HFFc6 (cell line): ENCODE results near the gene NYNRIN. TPM values are rescaled to one million over a fixed set of nuclear protein-coding genes. Genes with fewer than 3 reads are reported as not detected.

Experiments
- DNase-seq: peaks from one replicate; pipeline ENCODE4 v3.0.0-alpha.2; 2018
- H3K27ac Mint-ChIP-seq: 2 replicates; pipeline ENCODE4 v1.8.0; 2020; ENCODE audit warnings: mild to moderate bottlenecking, mixed read lengths
- H3K27me3 Mint-ChIP-seq: 2 replicates; pipeline ENCODE4 v1.8.0; 2021; ENCODE audit warnings: mild to moderate bottlenecking, moderate library complexity, mixed read lengths; ENCODE audit not compliant: insufficient read depth
- H3K36me3 Mint-ChIP-seq: 2 replicates; pipeline ENCODE4 v1.8.0; 2021; ENCODE audit warnings: low read depth, mixed read lengths
- H3K4me1 Mint-ChIP-seq: 2 replicates; pipeline ENCODE4 v1.8.0; 2020; ENCODE audit warnings: low read depth, mixed read lengths
- H3K4me3 Mint-ChIP-seq: 2 replicates; pipeline ENCODE4 v1.8.0; 2020; ENCODE audit warnings: mild to moderate bottlenecking, moderate library complexity, mixed read lengths
- H3K9me3 Mint-ChIP-seq: 2 replicates; pipeline ENCODE4 v1.8.0; 2020; ENCODE audit warnings: mild to moderate bottlenecking, mixed read lengths
- total RNA-seq, 6 experiments: library from RNA; stranded (reverse); fragmentation: NEBNext Ultra II Directional; extraction: Animal tissue kit (Norgen Biotek cat#: 25700); gene quantifications; 2 replicates in 1 of 6; 3 replicates in 5 of 6; pipeline ENCODE4 v1.2.3, GENCODE V29; 2021
- TF ChIP-seq, protein P1 (sequence below): fragments of 200-600 bp; sonication (generic); IDR thresholded peaks from 2 replicates; pipeline ENCODE4 v1.5.0; 2021; ENCODE audit warnings: antibody characterized with exemption, mild to moderate bottlenecking

NYNRIN gene
- total RNA-seq, 6 experiments from 2014 or later: 3.9 to 6.3 (median 4.1) TPM

DNA sequence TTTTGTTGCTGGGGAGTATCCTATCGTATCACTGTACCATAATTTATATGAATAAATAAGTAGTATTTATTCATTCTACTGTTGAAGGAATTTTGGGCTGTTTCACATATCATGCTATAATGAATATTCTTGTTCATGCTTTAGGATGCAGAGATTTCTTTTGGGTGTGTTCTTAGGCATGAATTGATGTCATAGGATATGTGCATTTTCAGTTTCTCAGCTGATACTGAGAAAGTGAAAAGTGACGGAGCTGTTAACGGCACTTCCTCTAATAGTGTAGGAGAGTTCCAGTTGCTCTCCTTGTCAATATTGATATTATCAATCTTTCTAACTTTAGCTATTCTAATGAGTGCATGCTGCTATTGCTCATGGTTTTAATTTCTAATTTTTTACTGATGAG is 67.0 kb downstream of the NYNRIN start:
- H3K27ac Mint-ChIP-seq: no peak overlapping the region
- H3K4me1 Mint-ChIP-seq: peaks cover 6% of the 10 kb centered on the region; the same call in 1 of the 2 replicates
- no peaks in the 10 kb centered on the region for H3K27me3 Mint-ChIP-seq
- no peak for DNase-seq
- no peaks in the 10 kb centered on the region for H3K36me3 Mint-ChIP-seq
- TF ChIP-seq, protein P1, sequence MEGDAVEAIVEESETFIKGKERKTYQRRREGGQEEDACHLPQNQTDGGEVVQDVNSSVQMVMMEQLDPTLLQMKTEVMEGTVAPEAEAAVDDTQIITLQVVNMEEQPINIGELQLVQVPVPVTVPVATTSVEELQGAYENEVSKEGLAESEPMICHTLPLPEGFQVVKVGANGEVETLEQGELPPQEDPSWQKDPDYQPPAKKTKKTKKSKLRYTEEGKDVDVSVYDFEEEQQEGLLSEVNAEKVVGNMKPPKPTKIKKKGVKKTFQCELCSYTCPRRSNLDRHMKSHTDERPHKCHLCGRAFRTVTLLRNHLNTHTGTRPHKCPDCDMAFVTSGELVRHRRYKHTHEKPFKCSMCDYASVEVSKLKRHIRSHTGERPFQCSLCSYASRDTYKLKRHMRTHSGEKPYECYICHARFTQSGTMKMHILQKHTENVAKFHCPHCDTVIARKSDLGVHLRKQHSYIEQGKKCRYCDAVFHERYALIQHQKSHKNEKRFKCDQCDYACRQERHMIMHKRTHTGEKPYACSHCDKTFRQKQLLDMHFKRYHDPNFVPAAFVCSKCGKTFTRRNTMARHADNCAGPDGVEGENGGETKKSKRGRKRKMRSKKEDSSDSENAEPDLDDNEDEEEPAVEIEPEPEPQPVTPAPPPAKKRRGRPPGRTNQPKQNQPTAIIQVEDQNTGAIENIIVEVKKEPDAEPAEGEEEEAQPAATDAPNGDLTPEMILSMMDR: no peak
- H3K9me3 Mint-ChIP-seq: no peaks in the 10 kb centered on the region
- no peak overlapping the region for H3K4me3 Mint-ChIP-seq

Other genes with a start within 250 kb of the NYNRIN start
- gene IRF9, start 237.7 kb upstream of the NYNRIN start, total RNA-seq: 10 to 100 TPM; 23.6 to 38.8 (median 32.3) TPM
- 1 to 10 TPM; 2.9 to 3.9 (median 3.2) TPM for gene REC8, start 226.9 kb upstream of the NYNRIN start, total RNA-seq
- 10 to 100 TPM; 70.4 to 85.2 (median 79.4) TPM for gene IPO4, start 210.2 kb upstream of the NYNRIN start, total RNA-seq
- 10 to 100 TPM; 68.1 to 80.4 (median 71.0) TPM for gene TM9SF1, start 203.6 kb upstream of the NYNRIN start, total RNA-seq
- gene TSSK4, start 193.3 kb upstream of the NYNRIN start, total RNA-seq: under 1 TPM in 2 of 6 experiments, not detected in 4; 0.16 to 0.45 TPM
- gene CHMP4A, start 185.5 kb upstream of the NYNRIN start, total RNA-seq: 10 to 100 TPM; 32.4 to 41.1 (median 38.8) TPM
- gene MDP1, start 182.9 kb upstream of the NYNRIN start, total RNA-seq: 10 to 100 TPM in 5 of 6 experiments, 1 to 10 TPM in 1; 9.8 to 14.4 (median 12.3) TPM
- gene NEDD8, start 166.6 kb upstream of the NYNRIN start, total RNA-seq: 100 to 1,000 TPM; 309 to 401 (median 372) TPM
- 10 to 100 TPM; 70.6 to 76.7 (median 73.6) TPM for gene GMPR2, start 166.1 kb upstream of the NYNRIN start, total RNA-seq
- gene TINF2, start 156.4 kb upstream of the NYNRIN start, total RNA-seq: 10 to 100 TPM; 54.2 to 73.4 (median 67.5) TPM
- gene TGM1, start 135.8 kb upstream of the NYNRIN start, total RNA-seq: 1 to 10 TPM in 5 of 6 experiments, under 1 TPM in 1; 0.97 to 2.9 (median 1.3) TPM
- gene RABGGTA, start 127.4 kb upstream of the NYNRIN start, total RNA-seq: 10 to 100 TPM; 25.4 to 31.4 (median 27.3) TPM
- 10 to 100 TPM; 32.9 to 42.2 (median 39.1) TPM for gene DHRS1, start 99.2 kb upstream of the NYNRIN start, total RNA-seq
- gene NOP9, start 99.2 kb upstream of the NYNRIN start, total RNA-seq: 10 to 100 TPM; 25.4 to 31.1 (median 28.1) TPM
- gene CIDEB, start 91.0 kb upstream of the NYNRIN start, total RNA-seq: under 1 TPM in 5 of 6 experiments, not detected in 1; 0.17 to 0.40 (median 0.20) TPM
- 1 to 10 TPM; 2.2 to 3.0 (median 2.3) TPM for gene LTB4R2, start 88.9 kb upstream of the NYNRIN start, total RNA-seq
- 1 to 10 TPM; 1.5 to 2.9 (median 1.9) TPM for gene LTB4R, start 87.5 kb upstream of the NYNRIN start, total RNA-seq
- under 1 TPM in 3 of 6 experiments, not detected in 3; 0.25 to 0.41 (median 0.34) TPM for gene ADCY4, start 63.9 kb upstream of the NYNRIN start, total RNA-seq
- not detected for gene RIPK3, start 59.0 kb upstream of the NYNRIN start, total RNA-seq
- 10 to 100 TPM; 73.4 to 81.9 (median 77.2) TPM for gene NFATC4, start 30.8 kb upstream of the NYNRIN start, total RNA-seq
- 1 to 10 TPM; 3.3 to 5.0 (median 3.9) TPM for gene CBLN3, start 30.7 kb downstream of the NYNRIN start, total RNA-seq
- 10 to 100 TPM; 25.4 to 29.2 (median 28.0) TPM for gene KHNYN, start 31.0 kb downstream of the NYNRIN start, total RNA-seq
- gene SDR39U1, start 43.8 kb downstream of the NYNRIN start, total RNA-seq: 10 to 100 TPM; 29.6 to 35.7 (median 31.6) TPM
- gene CMA1, start 109.3 kb downstream of the NYNRIN start, total RNA-seq: not detected
- gene CTSG, start 177.2 kb downstream of the NYNRIN start, total RNA-seq: not detected
- gene GZMH, start 210.7 kb downstream of the NYNRIN start, total RNA-seq: not detected
- not detected for gene GZMB, start 235.2 kb downstream of the NYNRIN start, total RNA-seq